HG03571 (cell line): ENCODE data around the gene C10orf67.

Experiments used
- ATAC-seq: cut with Tn5 transposase; IDR thresholded peaks from one replicate; pipeline ENCODE4 v1.9.1; 2021; ENCODE audit not compliant: unreplicated experiment

Gene C10orf67

GRCh38 chr10:23199768-23200511 lies 144.7 kb downstream of the C10orf67 start:
- ATAC-seq = no peak

GRCh38 chr10:23198940-23199767 lies 145.4 kb downstream of the C10orf67 start:
- no peak for ATAC-seq

GRCh38 chr10:23198610-23198939 lies 146.0 kb downstream of the C10orf67 start:
- ATAC-seq = no peak

DNA sequence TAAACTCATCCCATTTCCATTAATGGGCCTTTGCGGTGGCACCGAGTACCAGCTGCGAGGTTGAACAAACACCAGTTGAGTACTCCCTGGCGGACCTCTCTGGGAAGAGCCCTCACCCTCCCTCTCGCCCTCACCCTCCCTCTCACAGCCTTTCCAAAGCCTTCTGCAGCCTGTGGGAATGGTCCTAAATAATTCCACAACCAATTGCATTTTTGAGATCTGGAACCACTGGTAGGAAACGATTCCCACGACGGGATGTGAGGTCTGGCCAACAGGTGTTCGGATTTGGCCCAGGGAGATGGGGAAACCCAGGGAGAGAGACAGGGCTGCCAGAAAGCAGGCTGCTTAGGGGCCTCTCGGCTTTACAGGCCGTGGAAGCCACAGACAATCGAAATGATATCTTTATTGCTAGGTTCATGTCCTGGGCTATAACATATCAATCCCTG lies 147.2 kb downstream of the C10orf67 start:
- no peak for ATAC-seq

GRCh38 chr10:23196915-23197314 lies 147.7 kb downstream of the C10orf67 start:
- no peak for ATAC-seq

DNA sequence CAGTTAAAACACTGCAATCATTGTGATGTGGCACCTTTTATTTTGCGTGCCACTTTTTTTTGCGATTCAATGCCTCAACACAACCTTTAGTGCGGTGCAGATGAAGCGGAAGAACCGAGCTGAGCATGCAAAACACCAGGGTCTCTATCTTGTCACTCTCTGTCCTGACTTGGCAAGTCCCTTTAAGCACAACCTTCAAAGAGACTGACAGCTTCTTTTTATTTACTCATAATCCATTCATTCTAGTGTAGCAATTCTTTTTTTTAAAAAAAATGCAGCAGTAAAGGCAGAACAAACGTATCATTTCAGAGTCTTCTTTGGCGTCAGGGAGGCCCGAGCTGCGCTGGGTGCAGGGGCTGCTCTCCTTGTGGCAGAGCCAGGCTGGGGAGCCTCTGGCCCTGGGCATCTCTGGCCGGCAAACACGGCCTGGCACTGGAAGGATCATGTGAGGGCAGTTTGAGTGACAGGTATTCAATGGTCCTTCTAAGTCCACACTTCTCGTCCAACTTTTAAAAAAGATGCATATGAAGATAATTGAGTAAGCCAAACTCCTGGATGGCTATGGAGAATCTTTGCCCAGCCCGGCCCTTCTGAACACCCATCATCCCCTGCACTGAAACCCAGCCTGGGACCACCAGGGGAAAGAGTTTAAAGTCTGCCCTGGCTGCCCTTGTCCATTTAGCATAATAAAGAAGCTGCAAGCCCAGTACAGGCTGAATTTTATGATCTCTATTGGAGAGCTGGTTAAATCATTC lies 148.6 kb downstream of the C10orf67 start:
- no peak for ATAC-seq

- ATAC-seq = no peak
Measured at GRCh38 chr10:23194966-23195845, 149.4 kb downstream of the C10orf67 start.

- no peak for ATAC-seq
Measured at GRCh38 chr10:23194471-23194965, 150.1 kb downstream of the C10orf67 start.

GRCh38 chr10:23193435-23194074 lies 151.0 kb downstream of the C10orf67 start:
- no peak for ATAC-seq

- ATAC-seq = no peak
Measured at GRCh38 chr10:23192712-23193434, 151.7 kb downstream of the C10orf67 start.

GRCh38 chr10:23191764-23192711 lies 152.6 kb downstream of the C10orf67 start, which contains the start of gene PTF1A:
PTF1A (plus strand) TSS chr10:23192312; CDS start chr10:23192531, 219 bp downstream.
- ATAC-seq = no peak

- no peak for ATAC-seq
Measured at GRCh38 chr10:23190872-23191763, 153.5 kb downstream of the C10orf67 start.

- no peak for ATAC-seq
Measured at GRCh38 chr10:23189024-23189423, 155.6 kb downstream of the C10orf67 start.

GRCh38 chr10:23187155-23187554 lies 157.4 kb downstream of the C10orf67 start:
- ATAC-seq = no peak

DNA sequence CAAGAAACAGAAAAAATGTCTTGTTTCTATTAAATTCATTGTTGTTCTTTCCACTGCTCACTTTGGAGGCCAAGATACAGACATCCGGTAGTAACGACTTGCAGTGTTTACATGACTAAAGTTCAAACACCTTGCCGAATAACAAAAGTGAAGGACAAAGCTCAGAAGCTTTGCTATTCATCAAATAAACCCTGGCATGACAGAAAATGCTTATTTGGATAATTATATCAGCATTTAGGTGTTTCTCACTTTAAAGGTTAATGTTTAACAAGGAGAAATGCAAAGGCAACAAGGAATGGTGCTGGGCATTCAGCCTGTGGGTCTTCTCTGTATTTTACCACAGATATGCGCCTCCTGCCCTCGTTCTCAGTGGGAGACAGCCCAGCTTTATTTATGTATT lies 157.9 kb downstream of the C10orf67 start:
- no peak for ATAC-seq

GRCh38 chr10:23186178-23186577 lies 158.4 kb downstream of the C10orf67 start:
- no peak for ATAC-seq

GRCh38 chr10:23174977-23175512 lies 169.6 kb downstream of the C10orf67 start:
- no peak for ATAC-seq
